Measurements from ENCODE around the gene LHFPL4. TPM values are rescaled to one million over a fixed set of nuclear protein-coding genes. Genes with fewer than 3 reads are reported as not detected.
"Not testable (repeated sequence)": the region's sequence is repeated elsewhere in the genome, so short reads cannot be mapped to it uniquely, and the experiment has no call there.

The LHFPL4 gene
- total and polyA plus RNA-seq, 2 of the 8 experiments (the other 6 are each of a cell fraction or from before 2014, with no cell fraction given) = 5.0 to 16.9 TPM

GRCh38 chr3:9591781-9592180, 38.2 kb upstream of the LHFPL4 start:
- H3K79me2 ChIP-seq (ENCODE audit: control insufficient read depth in 1 of 2, insufficient read depth in 2 of 2, low read length in 2 of 2); FAIRE-seq; H3K27me3 ChIP-seq (replicated peaks in 1 of 4; ENCODE audit: control insufficient read depth in 3 of 4, extremely low read depth in 1 of 4, insufficient read depth in 3 of 4, low read length in 3 of 4); H3K9me3 ChIP-seq (ENCODE audit: insufficient read depth in 2 of 2, low read depth in 1 of 2, low read length in 1 of 2); CTCF ChIA-PET (ENCODE audit: partially characterized antibody); H4K91ac ChIP-seq (replicated peaks; ENCODE audit: insufficient read length, low read length); H3K14ac ChIP-seq (ENCODE audit: insufficient read length); H3K23me2 ChIP-seq (ENCODE audit: low read depth, low read length); H3K56ac ChIP-seq (replicated peaks; ENCODE audit: insufficient read length, low read depth, low read length); H2BK20ac ChIP-seq (ENCODE audit: low read length); H3K4me1 ChIP-seq (replicated peaks in 1 of 4; ENCODE audit: control insufficient read depth in 3 of 4, insufficient read depth in 4 of 4, low read length in 3 of 4); H3K79me1 ChIP-seq (ENCODE audit: low read depth, low read length); DNase-seq (ENCODE audit: low read depth in 1 of 2, low spot score in 2 of 2); H2BK5ac ChIP-seq (ENCODE audit: low read depth, low read length); H3K36me3 ChIP-seq (ENCODE audit: control insufficient read depth in 2 of 4, insufficient read depth in 4 of 4, low read length in 3 of 4); H3K4ac ChIP-seq (replicated peaks; ENCODE audit: insufficient read length, low read depth, low read length); H3K23ac ChIP-seq (ENCODE audit: insufficient read length); H4K5ac ChIP-seq (ENCODE audit: insufficient read length, low read depth, low read length); H2BK15ac ChIP-seq (ENCODE audit: low read length); H4K20me1 ChIP-seq (replicated peaks in 1 of 2; ENCODE audit: control insufficient read depth in 1 of 2, insufficient read depth in 2 of 2, low read length in 2 of 2); H2BK12ac ChIP-seq (ENCODE audit: low read depth, low read length); H2AK5ac ChIP-seq (ENCODE audit: low read depth, low read length); H3K9ac ChIP-seq (replicated peaks in 1 of 4; ENCODE audit: extremely low read depth in 1 of 4, low read depth in 3 of 4, low read length in 3 of 4); H2BK120ac ChIP-seq (replicated peaks; ENCODE audit: low read depth, low read length); H2AFZ ChIP-seq (ENCODE audit: low read length); POLR2A ChIA-PET (ENCODE audit: partially characterized antibody); H3K4me2 ChIP-seq (ENCODE audit: insufficient read depth in 1 of 2, low read depth in 2 of 2, low read length in 2 of 2); H3K4me3 ChIP-seq (ENCODE audit: extremely low read depth in 1 of 4, insufficient read depth in 2 of 4, low read depth in 3 of 4, low read length in 4 of 4); H4K8ac ChIP-seq (ENCODE audit: extremely low read depth, insufficient read depth, low read length); H3K27ac ChIP-seq (ENCODE audit: low read depth, low read length); H3K18ac ChIP-seq (ENCODE audit: extremely low read depth, low read length): not testable (repeated sequence)
- WGBS, 2 experiments (ENCODE audit: extremely low coverage in 1 of 2, insufficient coverage in 1 of 2, insufficient read length in 1 of 2, insufficient replicate concordance in 2 of 2, low coverage in 1 of 2, low lambda C conversion rate in 2 of 2, missing lambda C conversion rate in 1 of 2) = 96% methylated on average over 10 of the region's 28 CpGs; no CpG with 5 or more reads in 1 of the 2 experiments

Data from H1 (cell line).